IMR-90 (cell line): ENCODE results near the gene BPIFB2. TPM values are rescaled to one million over a fixed set of nuclear protein-coding genes. Genes with fewer than 3 reads are reported as not detected.
A peak's percentile ranks its signal among the peaks of the same experiment; 100 is the strongest.

ENCODE experiments used
- ATAC-seq: fragments of 200-7000 bp; cut with Tn5 transposase; 2 replicates; pipeline ENCODE4 v1.9.1; 2020; ENCODE audit warnings: low read depth, mild to moderate bottlenecking, moderate library complexity
- BruUV-seq: library from RNA; stranded (reverse); fragments of 400-500 nt; replicated peaks from 2 replicates; lab custom pipeline; 2021; lab: Mats Ljungman, UMichigan
- CTCF ChIA-PET: fragments of 300-600 bp; formaldehyde crosslinking; extraction: SDS; loops from one replicate; lab custom pipeline; 2021; ENCODE audit warnings: antibody characterized with exemption; lab: Yijun Ruan, JAX
- POLR2A ChIA-PET: fragments of 300-600 bp; sonication (Branson Sonifier 250); formaldehyde crosslinking; loops from one replicate; lab custom pipeline; 2022; ENCODE audit warnings: antibody characterized with exemption; ENCODE audit not compliant: unreplicated experiment; lab: Charles Lee
- DNase-seq: peaks from one replicate; pipeline ENCODE4 v3.0.0; 2013
- H2AFZ ChIP-seq: replicated peaks from 2 replicates; pipeline ENCODE3; 2013; ENCODE audit warnings: low read length, mild to moderate bottlenecking; ENCODE audit not compliant: poor library complexity
- H2AK5ac ChIP-seq: 2 replicates; pipeline ENCODE4 v1.6.1; 2013; ENCODE audit warnings: low read depth, low read length, inconsistent platforms
- H2AK9ac ChIP-seq: replicated peaks from 2 replicates; pipeline ENCODE3; 2013; ENCODE audit warnings: mild to moderate bottlenecking, low read depth, low read length, moderate library complexity; ENCODE audit not compliant: poor library complexity
- H2BK120ac ChIP-seq: 2 replicates; pipeline ENCODE4 v1.6.1; 2013; ENCODE audit warnings: low read depth, low read length, inconsistent platforms
- H2BK15ac ChIP-seq: 3 replicates; pipeline ENCODE4 v1.6.1; 2013; ENCODE audit warnings: low read depth, low read length, inconsistent platforms
- H2BK20ac ChIP-seq: 2 replicates; pipeline ENCODE4 v1.6.1; 2013; ENCODE audit warnings: low read depth, mild to moderate bottlenecking, inconsistent platforms, low read length, moderate library complexity
- H2BK5ac ChIP-seq: 2 replicates; pipeline ENCODE4 v1.6.1; 2013; ENCODE audit warnings: mild to moderate bottlenecking, low read depth, low read length, inconsistent platforms; ENCODE audit not compliant: poor library complexity, severe bottlenecking
- H3K14ac ChIP-seq: replicated peaks from 2 replicates; pipeline ENCODE4 v1.6.1; 2013; ENCODE audit warnings: low read depth, low read length, inconsistent platforms
- H3K18ac ChIP-seq: 2 replicates; pipeline ENCODE4 v1.6.1; 2013; ENCODE audit warnings: low read depth, low read length, control low read depth
- H3K23ac ChIP-seq: 2 replicates; pipeline ENCODE4 v1.6.1; 2013; ENCODE audit warnings: low read depth, low read length, inconsistent platforms
- H3K27ac ChIP-seq: 2 replicates; pipeline ENCODE4 v1.5.1; 2013; ENCODE audit warnings: mild to moderate bottlenecking, control low read depth, low read length; ENCODE audit not compliant: insufficient read depth
- H3K27me3 ChIP-seq: 2 replicates; pipeline ENCODE4 v1.6.1; 2013; ENCODE audit warnings: low read length; ENCODE audit not compliant: control insufficient read depth, insufficient read depth
- H3K36me3 ChIP-seq: 2 replicates; pipeline ENCODE4 v1.6.1; 2013; ENCODE audit warnings: low read length, mixed read lengths; ENCODE audit not compliant: control insufficient read depth, insufficient read depth
- H3K4ac ChIP-seq: 2 replicates; pipeline ENCODE4 v1.6.1; 2013; ENCODE audit warnings: low read depth, low read length, inconsistent platforms
- H3K4me1 ChIP-seq: 2 replicates; pipeline ENCODE4 v1.6.1; 2013; ENCODE audit warnings: low read length, mixed read lengths; ENCODE audit not compliant: control insufficient read depth, insufficient read depth
- H3K4me2 ChIP-seq: 2 replicates; pipeline ENCODE4 v1.6.1; 2013; ENCODE audit warnings: low read depth, mild to moderate bottlenecking, control low read depth, low read length, moderate library complexity
- H3K4me3 ChIP-seq: 2 replicates; pipeline ENCODE4 v1.5.1; 2013; ENCODE audit warnings: low read depth, mild to moderate bottlenecking, control low read depth, low read length, moderate library complexity; ENCODE audit not compliant: insufficient read depth
- H3K56ac ChIP-seq: 2 replicates; pipeline ENCODE4 v1.6.1; 2013; ENCODE audit warnings: low read length, inconsistent platforms; ENCODE audit not compliant: insufficient read depth; ENCODE audit errors: extremely low read depth
- H3K79me1 ChIP-seq, 2 experiments: 2 replicates each; pipeline ENCODE4 v1.6.1; 2013; ENCODE audit warnings: low read length in 2 of 2, inconsistent platforms in 1 of 2, low read depth in 1 of 2
- H3K9ac ChIP-seq: 2 replicates; pipeline ENCODE4 v1.6.1; 2013; ENCODE audit warnings: low read depth, low read length, control low read depth
- H3K9me1 ChIP-seq: 2 replicates; pipeline ENCODE4 v1.6.1; 2013; ENCODE audit warnings: low read length, inconsistent platforms; ENCODE audit not compliant: insufficient read depth
- H3K9me3 ChIP-seq: 2 replicates; pipeline ENCODE4 v1.6.1; 2013; ENCODE audit warnings: low read length; ENCODE audit not compliant: control insufficient read depth, insufficient read depth
- H4K20me1 ChIP-seq: 2 replicates; pipeline ENCODE4 v1.6.1; 2013; ENCODE audit warnings: low read length, inconsistent platforms; ENCODE audit not compliant: insufficient read depth
- H4K5ac ChIP-seq: 2 replicates; pipeline ENCODE4 v1.6.1; 2013; ENCODE audit warnings: mild to moderate bottlenecking, low read depth, low read length, control low read depth
- H4K8ac ChIP-seq, 2 experiments: 2 replicates each; pipeline ENCODE4 v1.6.1; 2013; ENCODE audit warnings: low read depth in 2 of 2, low read length in 2 of 2, control low read depth in 1 of 2, inconsistent platforms in 1 of 2
- H4K91ac ChIP-seq: 2 replicates; pipeline ENCODE4 v1.6.1; 2013; ENCODE audit warnings: low read depth, low read length, inconsistent platforms; ENCODE audit not compliant: insufficient read depth
- RAD21 ChIP-seq: IDR thresholded peaks from 2 replicates; pipeline ENCODE4 v1.6.1; 2012; ENCODE audit warnings: low read length, improper control_type of control experiment
- WGBS, 2 experiments: methylation state at CpG; one replicate each; pipeline versions ENCODE4 v1.1.5 to v1.1.7; 2013; ENCODE audit warnings: missing lambda C conversion rate in 2 of 2; ENCODE audit not compliant: insufficient read length in 1 of 2; ENCODE audit errors: extremely low coverage in 2 of 2; 5-methylcytosine and 5-hydroxymethylcytosine counted together
- dilution Hi-C: fragments of 300-500 bp; cut with HindIII; formaldehyde crosslinking; loops from one replicate; pipeline ENCODE4 v1.14.3; 2018; ENCODE audit warnings: low sequenced_read_pairs; ENCODE audit not compliant: unreplicated experiment
- in situ Hi-C: fragments of 300-500 bp; cut with MboI; formaldehyde crosslinking; loops from 3 replicates; pipeline ENCODE4 v1.14.3; 2019; ENCODE audit warnings: low sequenced_read_pairs, inconsistent platforms, mixed read lengths
- intact Hi-C: fragments of 100-400 bp; cut with micrococcal nuclease; formaldehyde crosslinking; loops from 2 replicates; pipeline ENCODE4 v1.10.0; 2022
- polyA plus RNA-seq, 3 experiments: library from polyadenylated mRNA; depleted of rRNA; stranded (reverse); fragments of >200 nt; gene quantifications; 2 replicates each; pipeline ENCODE4 v1.2.3, GENCODE V29; 2012; ENCODE audit warnings: low replicate concordance in 1 of 3
- total RNA-seq: library from RNA; depleted of rRNA; stranded (reverse); fragments of >200 nt; gene quantifications from 2 replicates; pipeline ENCODE4 v1.2.3, GENCODE V29; 2012

The BPIFB2 gene
- total and polyA plus RNA-seq, 2 of the 4 experiments (the other 2 are of a cell fraction) = not detected

GRCh38 chr20:33038243-33038642 lies 30.7 kb downstream of the BPIFB2 start:
- Histone ChIP-seq H3K9me1 (no peaks in the 10 kb centered on the region), H3K14ac (no peak overlapping the region), H3K9me3 (no peaks in the 10 kb centered on the region), H4K91ac (no peak overlapping the region), H4K5ac (no peak overlapping the region), H3K4me3 (no peak overlapping the region), H3K4ac (no peak overlapping the region), H4K20me1 (no peaks in the 10 kb centered on the region), H4K8ac (no peak overlapping the region), H3K23ac (no peak overlapping the region), H3K79me1 (no peaks in the 10 kb centered on the region), H3K4me1 (no peaks in the 10 kb centered on the region), H2BK120ac (no peak overlapping the region), H3K27ac (no peak overlapping the region), H3K56ac (no peak overlapping the region), H2AK9ac (no peak overlapping the region), H2BK15ac (no peak overlapping the region), H3K27me3 (no peaks in the 10 kb centered on the region; the same call in 1 of the 2 replicates), H2AFZ (no peak overlapping the region), H3K9ac (no peak overlapping the region), H3K4me2 (no peak overlapping the region), H3K36me3 (no peaks in the 10 kb centered on the region), H2BK20ac (no peak overlapping the region), H3K18ac (no peak overlapping the region), H2AK5ac (no peak overlapping the region), H2BK5ac (peak overlapping the region; percentile 75)
- 71 to 100% methylated on average over 1 to 4 of the region's 4 CpGs for WGBS, 2 experiments
- no TSS peak for BruUV-seq
- no peak for TF ChIP-seq RAD21
- ATAC-seq = no peak
- DNase-seq = no peak
- in situ Hi-C loops (no loop called here), dilution Hi-C loops (no loop called here), intact Hi-C loops (no loop called here)
- POLR2A ChIA-PET = no interaction called here
- CTCF ChIA-PET = no interaction called here
